ENCODE results near the gene GRIK5. TPM values are rescaled to one million over a fixed set of nuclear protein-coding genes. Genes with fewer than 3 reads are reported as not detected.

Gene GRIK5
- total and polyA plus RNA-seq, 2 of the 8 experiments (the other 6 are each of a cell fraction or from before 2014, with no cell fraction given) = 17.8 to 42.9 TPM

DNA sequence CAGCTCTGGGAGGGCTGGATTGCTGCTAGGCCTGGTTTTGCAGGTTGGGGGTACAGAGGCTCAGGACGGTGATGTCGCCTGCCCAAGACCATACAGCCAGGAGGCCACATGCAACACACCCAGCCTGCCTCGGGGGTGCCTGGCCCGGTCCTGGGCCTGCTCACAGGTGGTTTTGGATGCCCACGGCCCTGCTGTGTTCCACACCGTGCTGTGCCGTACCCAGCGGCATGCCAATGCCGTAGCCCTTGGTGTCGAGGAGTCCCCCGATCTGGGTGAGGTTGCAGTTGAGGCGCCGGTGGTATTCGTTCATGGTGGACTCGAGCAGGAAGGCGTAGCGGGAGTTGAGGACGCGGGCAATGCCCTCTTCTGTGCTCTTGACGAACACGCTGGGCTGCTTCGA lies 64.5 kb downstream of the GRIK5 start:
- peaks cover 0 to 3% of the 10 kb centered on the region in 2 experiments for H4K20me1 ChIP-seq (replicated peaks in 1 of 2; ENCODE audit: control insufficient read depth in 1 of 2, insufficient read depth in 2 of 2, low read length in 2 of 2)
- no peak overlapping the region for H2AFZ ChIP-seq (ENCODE audit: low read length)
- no peaks in the 10 kb centered on the region for H3K23me2 ChIP-seq (ENCODE audit: low read depth, low read length)
- ChIA-PET CTCF (ENCODE audit: partially characterized antibody) (interaction anchor here (1.8 kb wide), 1 partner anchor 10 kb away, joined by 7 read pairs; no protein-coding TSS in a partner anchor), POLR2A (ENCODE audit: partially characterized antibody) (no interaction called here)
- no peak overlapping the region for H2BK20ac ChIP-seq (ENCODE audit: low read length)
- no peak overlapping the region for H2BK15ac ChIP-seq (ENCODE audit: low read length)
- H2BK12ac ChIP-seq (ENCODE audit: low read depth, low read length) = no peak overlapping the region
- H3K9ac ChIP-seq (replicated peaks in 1 of 4; ENCODE audit: extremely low read depth in 1 of 4, low read depth in 3 of 4, low read length in 3 of 4) = no peak overlapping the region
- H3K18ac ChIP-seq (ENCODE audit: extremely low read depth, low read length) = no peak overlapping the region
- H2BK120ac ChIP-seq (replicated peaks; ENCODE audit: low read depth, low read length) = no peak overlapping the region
- peaks cover 0 to 6% (median 4%) of the 10 kb centered on the region in 4 experiments; a peak in 4 of 8 replicates for H3K36me3 ChIP-seq (ENCODE audit: control insufficient read depth in 2 of 4, insufficient read depth in 4 of 4, low read length in 3 of 4)
- H3K14ac ChIP-seq (ENCODE audit: insufficient read length) = no peak overlapping the region
- H3K4me3 ChIP-seq (ENCODE audit: extremely low read depth in 1 of 4, insufficient read depth in 2 of 4, low read depth in 3 of 4, low read length in 4 of 4) = no peak overlapping the region
- no peak overlapping the region for H3K4me2 ChIP-seq (ENCODE audit: insufficient read depth in 1 of 2, low read depth in 2 of 2, low read length in 2 of 2)
- DNase-seq (ENCODE audit: low read depth in 1 of 2, low spot score in 2 of 2) (no peak), FAIRE-seq (no peak)
- no peak overlapping the region for H3K23ac ChIP-seq (ENCODE audit: insufficient read length)
- H3K79me1 ChIP-seq (ENCODE audit: low read depth, low read length) = no peaks in the 10 kb centered on the region
- H4K5ac ChIP-seq (ENCODE audit: insufficient read length, low read depth, low read length) = no peak overlapping the region
- H4K8ac ChIP-seq (ENCODE audit: extremely low read depth, insufficient read depth, low read length) = no peak overlapping the region
- no peak overlapping the region for H2AK5ac ChIP-seq (ENCODE audit: low read depth, low read length)
- no peak overlapping the region for H4K91ac ChIP-seq (replicated peaks; ENCODE audit: insufficient read length, low read length)
- no peak overlapping the region for H3K56ac ChIP-seq (replicated peaks; ENCODE audit: insufficient read length, low read depth, low read length)
- peaks cover 0 to 7% (median 0%) of the 10 kb centered on the region in 4 experiments; a peak in 2 of 7 replicates for H3K4me1 ChIP-seq (replicated peaks in 1 of 4; ENCODE audit: control insufficient read depth in 3 of 4, insufficient read depth in 4 of 4, low read length in 3 of 4)
- no peak overlapping the region for H3K4ac ChIP-seq (replicated peaks; ENCODE audit: insufficient read length, low read depth, low read length)
- WGBS, 2 experiments (ENCODE audit: extremely low coverage in 1 of 2, insufficient coverage in 1 of 2, insufficient read length in 1 of 2, insufficient replicate concordance in 2 of 2, low coverage in 1 of 2, low lambda C conversion rate in 2 of 2, missing lambda C conversion rate in 1 of 2) = 94% methylated on average over 22 of the region's 22 CpGs; no CpG with 5 or more reads in 1 of the 2 experiments
- no peaks in the 10 kb centered on the region for H3K9me3 ChIP-seq (ENCODE audit: insufficient read depth in 2 of 2, low read depth in 1 of 2, low read length in 1 of 2)
- H3K27ac ChIP-seq (ENCODE audit: low read depth, low read length) = no peak overlapping the region
- H3K27me3 ChIP-seq (replicated peaks in 1 of 4; ENCODE audit: control insufficient read depth in 3 of 4, extremely low read depth in 1 of 4, insufficient read depth in 3 of 4, low read length in 3 of 4) = peaks cover 0 to 5% (median 2%) of the 10 kb centered on the region in 4 experiments; a peak in 6 of 7 replicates
- no peaks in the 10 kb centered on the region for H3K79me2 ChIP-seq (ENCODE audit: control insufficient read depth in 1 of 2, insufficient read depth in 2 of 2, low read length in 2 of 2)
- no peak overlapping the region for H2BK5ac ChIP-seq (ENCODE audit: low read depth, low read length)
- no peak for TF ChIP-seq TAF7 (optimal IDR thresholded peaks at IDR 0.05; ENCODE audit: borderline replicate concordance, low read depth, low read length)
- no peak for TF ChIP-seq POU5F1 (IDR thresholded peaks at IDR 0.05; ENCODE audit: low read depth, low read length)
- no peak for TF ChIP-seq SIRT6 (IDR thresholded peaks at IDR 0.05; ENCODE audit: low read length)
- TF ChIP-seq EZH2 (IDR thresholded peaks at IDR 0.05; ENCODE audit: low read depth, low read length, severe bottlenecking) = no peak
- no peak for TF ChIP-seq KDM1A (IDR thresholded peaks at IDR 0.05; ENCODE audit: borderline replicate concordance, low read length)
- no peak for TF ChIP-seq TAF1 (IDR thresholded peaks at IDR 0.05; ENCODE audit: low read depth, low read length)
- no peak for TF ChIP-seq MAFK (IDR thresholded peaks at IDR 0.05; ENCODE audit: low read depth, low read length)
- TF ChIP-seq EP300 (IDR thresholded peaks at IDR 0.05; ENCODE audit: borderline replicate concordance in 1 of 2, low read depth in 2 of 2, low read length in 2 of 2) = no peak
- TF ChIP-seq, protein P1, sequence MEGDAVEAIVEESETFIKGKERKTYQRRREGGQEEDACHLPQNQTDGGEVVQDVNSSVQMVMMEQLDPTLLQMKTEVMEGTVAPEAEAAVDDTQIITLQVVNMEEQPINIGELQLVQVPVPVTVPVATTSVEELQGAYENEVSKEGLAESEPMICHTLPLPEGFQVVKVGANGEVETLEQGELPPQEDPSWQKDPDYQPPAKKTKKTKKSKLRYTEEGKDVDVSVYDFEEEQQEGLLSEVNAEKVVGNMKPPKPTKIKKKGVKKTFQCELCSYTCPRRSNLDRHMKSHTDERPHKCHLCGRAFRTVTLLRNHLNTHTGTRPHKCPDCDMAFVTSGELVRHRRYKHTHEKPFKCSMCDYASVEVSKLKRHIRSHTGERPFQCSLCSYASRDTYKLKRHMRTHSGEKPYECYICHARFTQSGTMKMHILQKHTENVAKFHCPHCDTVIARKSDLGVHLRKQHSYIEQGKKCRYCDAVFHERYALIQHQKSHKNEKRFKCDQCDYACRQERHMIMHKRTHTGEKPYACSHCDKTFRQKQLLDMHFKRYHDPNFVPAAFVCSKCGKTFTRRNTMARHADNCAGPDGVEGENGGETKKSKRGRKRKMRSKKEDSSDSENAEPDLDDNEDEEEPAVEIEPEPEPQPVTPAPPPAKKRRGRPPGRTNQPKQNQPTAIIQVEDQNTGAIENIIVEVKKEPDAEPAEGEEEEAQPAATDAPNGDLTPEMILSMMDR (IDR thresholded peaks at IDR 0.05; ENCODE audit: control extremely low read depth in 1 of 3, insufficient read depth in 1 of 3, low read depth in 1 of 3, low read length in 3 of 3) = no peak
- TF ChIP-seq RFX5 (IDR thresholded peaks at IDR 0.05; ENCODE audit: borderline replicate concordance, low read depth, low read length) = no peak
